HG03558 (cell line): ENCODE results near the gene RTKN.
"Not testable (repeated sequence)": the region's sequence is repeated elsewhere in the genome, so short reads cannot be mapped to it uniquely, and the experiment has no call there.

Experiments
- ATAC-seq: cut with Tn5 transposase; IDR thresholded peaks from one replicate; pipeline ENCODE4 v1.9.1; 2021; ENCODE audit warnings: moderate number of reproducible peaks; ENCODE audit not compliant: unreplicated experiment; ENCODE audit errors: extremely low read depth

The RTKN gene

DNA sequence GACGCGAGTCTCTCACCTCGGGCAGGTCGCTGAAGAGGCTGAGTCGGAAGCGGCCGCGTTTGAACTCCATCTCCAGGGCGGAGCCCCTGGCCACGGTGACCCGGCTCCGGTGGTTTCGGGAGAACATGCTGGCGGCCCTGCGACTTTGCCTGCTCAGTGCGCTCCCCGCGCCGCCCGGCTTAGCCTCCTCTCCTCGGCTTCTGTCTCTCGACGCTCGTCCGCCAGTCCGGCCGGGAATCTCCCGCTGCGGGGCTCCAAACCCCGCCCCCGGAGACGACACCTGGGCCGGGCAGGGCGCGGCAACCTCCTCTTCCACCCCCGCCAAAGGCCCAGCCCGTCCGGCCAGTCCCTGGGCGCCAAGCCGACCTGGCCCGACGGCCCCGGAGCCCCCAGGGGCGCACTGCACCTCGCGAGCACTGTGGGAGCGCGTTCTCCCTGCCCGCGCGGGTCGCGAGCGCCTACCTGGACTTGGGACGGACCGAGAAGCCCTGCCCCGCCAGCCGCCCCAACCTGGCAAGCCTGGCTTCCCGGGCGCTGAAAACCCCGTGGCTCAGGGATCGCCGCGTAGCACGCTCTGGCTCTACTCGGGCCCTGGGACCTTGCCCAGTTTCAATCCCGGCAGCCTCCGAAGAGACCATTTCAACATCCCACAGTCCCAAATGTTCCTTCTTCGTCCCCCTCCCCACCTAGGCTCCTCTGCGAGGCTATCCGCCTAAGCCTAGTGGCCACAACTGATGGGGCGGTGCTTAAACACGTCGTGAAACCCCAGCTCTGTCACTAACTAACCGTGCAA lies at the start of gene RTKN:
Gene RTKN (minus strand): TSS at position 248 of the 793 bp plus-strand sequence. CDS start 121 bp downstream, at position 127.
- no peak for ATAC-seq

- no peak for ATAC-seq
Measured at GRCh38 chr2:74489906-74490305, 48.2 kb upstream of the RTKN start.

DNA sequence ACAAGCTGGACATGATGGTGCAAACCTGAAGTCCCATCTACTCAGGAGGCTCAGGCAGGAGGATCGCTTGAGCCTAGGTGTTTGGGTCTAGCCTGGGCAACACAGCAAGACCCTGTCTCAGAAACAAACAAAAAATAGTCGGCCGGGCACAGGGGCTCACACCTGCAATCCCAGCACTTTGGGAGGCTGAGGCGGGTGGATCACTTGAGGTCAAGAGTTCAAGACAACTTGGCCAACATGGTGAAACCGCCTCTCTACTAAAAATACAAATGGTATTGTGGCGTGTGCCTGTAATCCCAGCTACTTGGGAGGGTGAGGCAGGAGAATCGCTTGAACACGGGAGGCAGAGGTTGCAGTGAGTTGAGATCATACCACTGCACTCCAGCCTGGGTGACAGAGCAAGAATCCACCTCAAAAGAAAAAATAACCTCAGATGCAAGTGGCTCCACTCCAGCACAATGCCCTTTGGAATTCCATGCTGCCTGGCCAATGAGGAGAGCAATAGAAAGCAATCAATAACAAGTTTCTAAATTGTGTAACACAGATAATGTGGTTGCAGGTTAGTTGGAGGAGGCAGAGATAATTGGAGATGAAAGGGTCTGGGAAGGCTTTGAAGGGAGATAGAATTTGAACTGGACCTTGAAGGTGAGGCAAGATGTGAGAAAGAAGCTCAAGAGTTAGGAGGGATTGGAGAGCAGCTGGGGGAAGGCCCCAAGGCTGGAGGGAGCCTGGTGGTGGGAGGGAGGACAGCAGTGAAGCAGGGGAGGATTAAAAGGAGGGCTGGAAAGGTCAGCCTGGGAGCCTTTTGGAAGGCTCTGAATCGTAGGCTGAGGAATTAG lies 47.1 kb upstream of the RTKN start:
- ATAC-seq = no peak

- ATAC-seq = no peak
Measured at GRCh38 chr2:74486141-74486540, 44.4 kb upstream of the RTKN start.

- ATAC-seq = not testable (repeated sequence)
Measured at GRCh38 chr2:74483675-74484164, 42.0 kb upstream of the RTKN start.

- peak; percentile 56 for ATAC-seq
Measured at GRCh38 chr2:74482801-74483674, 41.3 kb upstream of the RTKN start, which contains the start of the genes CCDC142 and TTC31. Gene CCDC142 (minus strand): TSS chr2:74482998. CDS start chr2:74482837, 161 bp downstream. Gene TTC31 (plus strand): TSS chr2:74483081. CDS start chr2:74483096, 15 bp downstream.

DNA sequence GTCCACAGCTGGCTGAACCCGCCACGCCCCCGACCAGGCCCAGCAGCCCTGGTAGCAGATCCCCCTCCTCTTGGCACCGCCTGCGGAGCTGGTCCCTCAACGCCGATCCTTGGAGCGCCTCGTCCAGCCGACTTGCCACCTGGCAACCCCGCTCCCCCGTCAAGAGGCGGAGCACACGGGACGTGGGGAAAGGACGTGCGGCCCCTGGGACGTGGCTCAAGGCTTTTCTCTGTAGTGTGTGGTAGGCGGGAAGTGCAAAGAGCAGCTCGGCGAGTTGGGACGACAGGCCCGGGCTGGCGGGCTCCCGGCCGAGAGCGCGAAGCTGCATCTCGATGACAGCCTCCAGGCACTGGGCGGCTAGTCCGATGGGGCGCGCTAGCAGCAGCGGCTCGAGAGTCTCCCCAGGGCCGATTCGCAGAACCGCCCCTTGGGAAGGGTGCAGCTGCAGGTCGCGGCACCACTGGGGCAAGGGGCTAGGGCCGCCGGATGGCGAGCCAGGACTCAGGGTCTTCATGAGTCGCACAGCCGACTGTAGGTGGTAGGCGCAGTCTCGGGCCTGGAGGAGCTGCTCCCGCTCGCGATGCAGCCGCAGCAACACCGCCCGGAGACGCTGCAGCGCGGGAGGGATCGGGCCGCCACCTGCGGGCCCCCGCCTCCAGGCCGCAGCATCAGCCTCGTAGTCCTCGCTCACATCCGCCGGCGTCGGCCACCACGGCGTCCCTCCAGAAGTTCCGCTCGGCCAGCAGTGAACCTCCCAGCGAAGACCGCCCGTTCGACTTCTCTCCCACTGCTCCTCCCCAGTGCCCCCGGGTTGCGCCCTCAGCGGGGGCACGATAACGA lies 40.4 kb upstream of the RTKN start:
- ATAC-seq = peak; percentile 23

- ATAC-seq = no peak
Measured at GRCh38 chr2:74481431-74481830, 39.7 kb upstream of the RTKN start.

DNA sequence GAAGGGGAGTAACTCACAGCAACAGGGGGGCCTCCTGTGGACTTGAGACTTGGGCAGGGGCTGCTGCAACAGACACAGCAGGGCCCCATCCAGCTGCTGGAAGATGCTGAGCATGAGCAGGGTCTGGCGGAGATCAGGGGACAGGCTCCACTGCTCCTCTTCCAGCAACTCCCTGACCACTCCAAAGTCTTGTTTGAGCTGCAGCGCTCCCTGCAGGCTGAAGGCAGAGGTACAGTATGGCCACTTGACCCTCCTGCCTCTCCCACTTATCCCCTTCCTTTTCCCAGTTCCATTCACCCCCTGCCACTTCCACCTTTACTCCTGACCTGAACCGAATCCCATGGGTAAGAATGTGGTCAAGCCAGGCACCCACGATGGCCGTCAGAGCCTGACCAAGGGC lies 33.2 kb upstream of the RTKN start:
- no peak for ATAC-seq

DNA sequence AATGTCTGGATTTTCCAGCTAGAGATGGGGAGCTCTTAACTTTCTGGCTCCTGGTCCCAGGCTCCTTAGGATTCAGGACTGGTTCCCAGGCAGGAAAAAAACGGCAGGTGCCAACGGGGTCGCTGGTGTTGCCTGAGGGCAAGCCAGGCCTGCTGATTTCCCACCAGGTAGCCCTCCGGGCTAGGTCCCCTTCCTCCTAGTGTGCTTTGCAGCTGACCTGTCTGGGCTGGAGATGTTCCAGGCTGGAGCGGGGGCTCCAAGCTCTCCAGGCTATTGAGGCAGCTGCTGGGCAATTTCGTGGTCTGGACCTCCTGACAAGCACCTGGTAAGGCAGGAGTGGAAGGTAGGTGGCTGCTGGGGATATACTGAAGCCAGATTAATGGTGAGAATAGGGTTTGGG lies 32.7 kb upstream of the RTKN start:
- no peak for ATAC-seq

DNA sequence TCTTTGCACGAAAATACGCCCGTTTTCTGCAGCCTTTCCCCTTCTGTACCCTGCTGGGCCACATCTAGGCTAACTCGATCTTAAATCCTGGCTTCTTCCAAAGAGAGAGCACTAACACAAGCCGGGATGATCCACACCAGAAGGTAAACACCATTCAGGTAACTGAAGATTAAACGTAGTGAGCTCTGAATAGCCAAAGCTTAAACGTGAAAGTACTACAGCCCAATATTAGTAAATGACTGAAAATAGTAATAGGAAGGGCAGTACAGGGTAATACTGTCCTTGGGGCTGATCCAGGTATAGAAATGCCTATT lies 31.2 kb upstream of the RTKN start:
- ATAC-seq = no peak

- ATAC-seq = peak; percentile 57
Measured at GRCh38 chr2:74472086-74472944, 30.6 kb upstream of the RTKN start, which contains the start of gene MRPL53. Gene MRPL53 (minus strand): TSS chr2:74472680. CDS start chr2:74472660, 20 bp downstream.

DNA sequence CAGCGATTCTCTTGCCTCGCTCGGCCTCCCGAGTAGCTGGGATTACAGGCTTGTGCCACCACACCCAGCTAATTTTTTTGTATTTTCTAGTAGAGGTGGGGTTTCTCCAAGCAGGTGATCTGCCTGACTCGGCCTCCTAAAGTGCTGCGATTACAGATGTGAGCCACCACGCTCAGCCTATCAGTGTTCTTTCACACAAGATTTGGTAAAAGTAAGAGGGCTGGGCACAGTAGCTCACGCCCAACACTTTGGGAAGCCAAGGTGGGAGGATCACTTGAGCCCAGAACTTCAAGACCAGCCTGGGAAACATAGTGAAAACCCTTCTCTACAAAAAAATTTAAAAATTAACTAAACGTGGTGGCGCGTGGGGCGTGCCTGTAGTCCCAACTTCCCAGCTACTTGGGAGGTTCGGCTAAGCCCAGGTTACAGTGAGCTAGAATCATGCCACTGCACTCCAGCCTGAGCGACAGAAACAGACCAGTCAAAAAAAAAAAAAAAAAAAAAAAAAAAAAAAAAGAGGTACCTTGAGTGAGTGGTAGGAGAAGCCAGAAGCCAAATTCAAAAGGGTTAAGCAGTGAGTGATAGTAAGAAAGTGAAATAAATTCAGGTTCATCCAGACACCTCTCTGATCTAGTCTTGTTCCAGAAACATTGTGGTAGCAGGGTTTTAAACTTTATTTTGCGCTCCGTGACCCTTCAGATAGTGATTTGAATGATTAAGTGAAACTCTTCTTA lies 29.8 kb upstream of the RTKN start:
- no peak for ATAC-seq

- not testable (repeated sequence) for ATAC-seq
Measured at GRCh38 chr2:74470742-74471141, 29.0 kb upstream of the RTKN start.

GRCh38 chr2:74464406-74464805 lies 22.7 kb upstream of the RTKN start:
- ATAC-seq = no peak

- no peak for ATAC-seq
Measured at GRCh38 chr2:74462786-74463105, 21.0 kb upstream of the RTKN start.

DNA sequence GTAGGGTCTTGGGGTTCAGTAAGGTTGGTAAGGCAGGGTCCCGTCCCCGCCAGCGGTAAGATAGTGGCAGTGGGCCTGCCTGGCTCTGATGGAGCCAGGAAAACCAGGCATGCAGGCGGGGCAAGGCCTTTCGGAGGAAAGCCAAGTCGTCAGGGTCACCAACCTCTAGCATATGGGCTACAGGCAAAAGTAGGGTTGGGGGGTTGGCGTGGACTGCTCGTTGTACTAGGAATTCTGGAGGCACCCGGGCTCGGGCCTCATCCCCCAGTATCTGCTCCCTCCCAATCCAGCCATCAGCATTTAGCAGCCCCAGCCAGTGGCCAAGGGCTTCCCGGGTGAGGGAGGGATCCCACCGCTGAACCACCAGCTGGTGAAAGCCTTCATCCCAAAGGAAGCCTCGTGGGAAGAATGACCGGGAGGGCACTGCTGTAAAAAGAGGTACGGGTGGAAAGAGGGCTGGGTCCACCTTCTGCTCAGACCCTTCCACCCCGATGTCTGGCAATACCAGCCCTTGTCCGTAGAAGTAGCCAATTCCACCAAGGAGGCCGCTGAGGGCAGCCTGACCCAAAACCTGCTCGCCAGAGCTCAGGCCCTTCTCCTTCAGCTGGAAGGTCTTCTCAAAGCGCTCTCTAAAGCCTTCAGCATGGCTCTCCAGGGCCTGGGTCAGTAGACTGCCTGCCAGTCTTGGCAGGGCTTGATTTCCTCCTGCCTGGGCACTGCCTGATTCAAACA lies 20.5 kb upstream of the RTKN start:
- ATAC-seq = no peak
